CD4-positive, alpha-beta T cell treated with Interferon alpha-2 for 1 hour (primary cell): ENCODE results near the gene ZNF26.
"Not testable (repeated sequence)": the region's sequence is repeated elsewhere in the genome, so short reads cannot be mapped to it uniquely, and the experiment has no call there.

Experiments used
- DNase-seq, 2 donors: peaks; one replicate each; pipeline ENCODE4 v3.0.0-alpha.2; 2020 to 2022

ZNF26 gene

DNA sequence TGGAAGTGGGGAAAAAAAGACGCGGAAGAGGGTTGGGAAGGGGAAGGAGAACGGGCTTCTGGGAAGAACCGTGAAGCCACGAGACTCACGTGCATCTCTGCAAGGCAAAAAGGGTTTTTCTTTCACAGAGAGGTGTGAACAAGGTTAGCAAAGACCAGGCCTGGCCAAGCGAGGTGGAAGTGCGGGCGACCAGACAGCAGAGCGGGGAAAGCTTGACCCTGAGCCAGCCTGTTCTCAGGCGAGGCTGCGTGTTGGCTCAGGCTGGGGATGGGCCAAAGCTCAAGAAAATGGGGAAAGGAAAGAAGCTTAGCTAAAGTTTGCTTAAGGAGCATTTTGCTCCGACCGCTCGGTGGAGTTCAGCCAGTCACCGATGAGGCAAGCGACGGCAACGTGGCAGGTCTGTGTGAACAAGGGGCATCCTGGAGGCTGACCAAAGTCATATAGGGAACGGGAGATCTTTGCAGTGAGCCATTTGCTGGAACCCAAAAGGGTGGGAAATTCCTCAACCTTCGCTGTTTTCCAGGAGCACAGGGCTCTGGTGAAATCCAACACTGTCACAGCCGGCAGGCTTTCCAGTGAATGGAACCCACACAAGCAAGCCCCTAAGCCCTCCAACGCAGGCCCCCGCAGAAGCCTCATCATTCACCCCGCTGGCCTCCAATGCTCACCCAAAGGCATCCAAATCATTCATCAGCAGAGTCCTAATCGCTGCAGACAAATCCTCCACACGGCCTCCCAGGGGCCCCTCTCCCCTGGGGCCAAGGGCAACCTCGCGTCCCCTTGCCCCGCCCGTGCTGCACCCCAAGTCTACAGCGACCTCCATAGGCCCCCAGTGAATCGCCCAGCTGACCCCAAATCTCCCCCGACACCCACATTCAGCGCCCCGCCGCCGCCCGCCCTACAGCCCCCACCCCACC is 30.8 kb upstream of the ZNF26 start:
- no peak for DNase-seq

DNA sequence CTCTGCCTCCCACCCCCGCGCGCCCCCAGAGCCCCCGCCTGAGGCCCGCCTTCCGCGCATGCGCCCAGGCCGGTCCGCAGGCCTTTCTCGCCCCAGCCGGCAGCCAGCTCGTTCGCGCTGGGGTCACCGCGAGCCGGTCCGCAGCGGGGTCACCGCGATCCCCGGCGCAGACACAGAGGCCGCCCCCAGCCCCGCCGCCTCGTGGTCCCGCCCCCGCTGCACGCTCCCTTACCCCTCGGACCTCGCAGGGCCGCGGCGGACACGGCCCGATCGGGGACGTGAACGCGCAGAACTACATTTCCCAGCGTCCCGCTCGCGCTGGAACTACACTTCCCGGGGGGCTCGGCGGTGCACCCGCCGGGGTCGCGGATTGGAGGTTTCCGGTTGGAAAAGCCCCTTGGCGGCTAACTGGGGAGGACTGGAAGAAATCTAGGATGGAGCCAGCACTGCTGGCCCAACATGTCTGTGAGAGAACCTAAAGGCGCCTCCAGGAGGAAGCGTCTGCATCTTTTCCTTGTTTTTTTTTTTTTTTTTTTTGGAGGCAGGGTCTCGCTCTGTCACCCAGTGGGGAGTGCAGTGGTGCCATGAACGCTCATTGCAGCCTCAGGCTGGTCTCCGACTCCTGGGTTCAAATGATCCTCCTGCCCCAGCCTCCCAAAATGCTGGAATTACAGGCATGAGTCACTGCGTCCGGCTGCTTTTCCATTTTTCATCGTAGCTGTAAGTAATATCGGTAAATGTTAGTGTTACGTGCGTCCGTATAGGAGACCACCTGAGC is 30.0 kb upstream of the ZNF26 start, which contains the start of gene ZNF605:
Gene ZNF605, minus strand, starts transcription at position 296 of the 778 bp plus-strand sequence. CDS start 10,671 bp downstream, outside the sequence.
- DNase-seq, result peak; percentile 86 to 90

DNA sequence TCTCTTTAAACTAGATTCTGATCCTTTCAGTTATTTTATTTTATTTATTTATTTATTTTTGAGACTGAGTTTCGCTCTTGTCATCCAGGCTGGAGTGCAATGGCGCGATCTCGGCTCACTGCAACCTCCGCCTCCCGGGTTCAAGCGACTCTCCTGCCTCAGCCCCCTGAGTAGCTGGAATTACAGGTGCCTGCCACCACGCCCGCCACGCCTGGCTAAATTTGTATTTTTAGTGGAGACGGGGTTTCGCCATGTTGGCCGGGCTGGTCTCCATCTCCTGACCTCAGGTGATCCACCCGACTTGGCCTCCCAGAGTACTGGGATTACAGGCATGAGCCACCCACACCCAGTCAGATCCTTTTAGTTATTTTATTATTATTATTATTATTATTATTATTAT is 24.4 kb upstream of the ZNF26 start:
- not testable (repeated sequence) for DNase-seq

DNA sequence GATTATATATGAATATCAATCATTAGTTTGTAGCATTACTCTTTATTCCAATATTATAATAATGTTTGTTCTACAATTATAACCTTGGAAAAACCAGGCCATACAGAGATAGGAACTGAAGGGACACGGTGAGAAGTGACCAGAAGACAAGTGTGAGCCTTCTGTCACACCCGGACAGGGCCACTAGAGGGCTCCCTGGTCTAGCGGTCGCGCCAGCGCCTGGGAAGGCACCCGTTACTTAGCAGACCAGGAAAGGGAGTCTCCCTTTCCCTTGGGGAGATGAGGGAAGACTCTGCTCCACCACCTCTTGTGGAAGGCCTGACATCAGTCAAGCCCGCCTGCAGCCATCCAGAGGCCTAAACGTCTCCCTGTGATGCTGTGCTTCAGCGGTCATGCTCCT is 22.2 kb upstream of the ZNF26 start:
- DNase-seq, result not testable (repeated sequence)

DNA sequence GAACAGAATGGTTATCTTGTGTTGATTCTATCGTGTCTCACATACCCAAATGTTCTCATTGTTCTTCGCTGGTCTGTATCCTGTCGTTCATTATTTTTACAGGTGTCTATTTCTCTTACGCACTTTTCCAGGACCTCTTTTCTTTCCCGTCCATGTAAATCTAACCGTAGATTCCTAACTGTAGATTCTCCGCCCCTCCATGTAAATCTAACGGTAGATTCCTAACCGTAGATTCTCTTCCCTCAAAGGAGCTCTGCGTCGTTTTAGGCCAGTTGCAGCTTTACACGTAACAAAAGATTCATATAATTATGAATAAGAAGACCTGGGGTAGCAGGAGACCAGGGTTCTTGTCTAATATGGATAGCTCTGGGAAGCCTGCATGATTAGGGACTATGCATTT is 20.4 kb upstream of the ZNF26 start:
- DNase-seq, result no peak

DNA sequence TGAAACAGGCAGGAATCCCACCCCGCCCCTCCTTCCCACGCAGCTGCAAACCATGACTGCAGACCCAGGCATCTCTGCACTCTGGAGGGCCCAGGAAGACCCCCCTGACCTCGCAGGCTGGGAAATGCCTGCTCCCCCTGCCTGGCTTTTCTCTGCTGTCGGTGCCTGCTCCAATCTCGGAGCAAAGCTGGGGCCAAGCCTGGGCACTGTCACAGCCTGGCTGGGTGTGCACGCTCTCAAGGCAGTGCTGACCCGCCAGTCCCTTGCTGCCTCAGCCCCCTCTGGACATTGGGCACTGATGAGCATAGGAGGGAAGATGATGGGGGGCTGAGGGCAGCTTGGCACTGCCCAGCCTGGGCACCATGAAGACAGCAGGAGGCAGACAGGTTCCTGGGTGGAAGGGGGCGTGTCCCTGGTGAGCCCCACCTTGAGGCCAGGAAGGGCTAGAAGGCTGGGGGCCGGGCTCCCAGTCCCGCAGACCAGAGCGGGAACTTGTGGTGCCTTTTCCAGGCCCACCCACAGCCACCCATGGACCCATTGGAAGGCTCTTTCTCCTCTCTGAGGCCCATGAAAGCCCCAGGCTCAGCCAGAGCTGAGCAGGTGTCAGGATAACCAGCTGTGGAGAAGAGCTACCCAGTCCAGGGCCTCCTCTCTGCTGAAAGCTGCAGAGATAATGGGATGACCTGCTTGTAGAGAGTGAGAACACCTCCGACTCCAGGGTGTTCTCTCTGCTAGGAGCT is 19.3 kb upstream of the ZNF26 start:
- DNase-seq, result no peak

DNA sequence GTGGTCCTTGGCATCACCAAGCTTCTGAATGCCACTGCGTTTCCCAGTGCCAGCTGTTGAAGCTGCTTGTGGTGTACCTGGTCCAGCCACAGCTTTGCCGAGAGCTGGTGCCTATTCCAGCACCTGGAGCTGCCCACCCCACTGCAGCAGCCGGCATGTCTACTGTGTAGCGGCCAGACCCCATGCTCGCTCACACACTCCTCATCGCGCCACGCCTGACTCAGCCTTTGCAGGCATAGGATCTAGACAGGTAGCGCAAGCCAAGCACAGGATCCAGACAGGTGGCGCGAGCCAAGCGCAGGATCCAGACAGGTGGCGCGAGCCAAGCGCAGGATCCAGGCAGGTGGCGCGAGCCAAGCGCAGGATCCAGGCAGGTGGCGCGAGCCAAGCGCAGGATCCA is 18.4 kb upstream of the ZNF26 start:
- DNase-seq, result no peak

DNA sequence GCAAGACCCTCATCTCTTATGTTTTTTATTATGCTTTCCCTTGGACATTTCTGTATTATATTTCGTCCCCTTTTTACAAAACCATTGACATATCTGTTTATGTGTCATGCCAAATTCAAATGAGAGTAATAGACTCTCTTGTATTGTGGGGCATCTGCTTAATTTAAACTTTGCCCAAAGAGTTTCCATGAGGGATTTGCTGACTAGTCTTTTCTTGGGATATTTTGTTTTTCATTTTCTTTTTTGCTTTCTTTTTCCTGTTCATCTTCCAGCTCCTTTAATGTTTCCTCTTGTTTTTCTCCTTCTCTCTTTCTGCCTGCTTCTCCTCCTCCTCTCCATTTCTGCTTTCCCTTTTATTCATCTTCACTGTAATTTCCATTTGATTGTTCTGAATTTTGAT is 13.8 kb upstream of the ZNF26 start:
- DNase-seq, result no peak

DNA sequence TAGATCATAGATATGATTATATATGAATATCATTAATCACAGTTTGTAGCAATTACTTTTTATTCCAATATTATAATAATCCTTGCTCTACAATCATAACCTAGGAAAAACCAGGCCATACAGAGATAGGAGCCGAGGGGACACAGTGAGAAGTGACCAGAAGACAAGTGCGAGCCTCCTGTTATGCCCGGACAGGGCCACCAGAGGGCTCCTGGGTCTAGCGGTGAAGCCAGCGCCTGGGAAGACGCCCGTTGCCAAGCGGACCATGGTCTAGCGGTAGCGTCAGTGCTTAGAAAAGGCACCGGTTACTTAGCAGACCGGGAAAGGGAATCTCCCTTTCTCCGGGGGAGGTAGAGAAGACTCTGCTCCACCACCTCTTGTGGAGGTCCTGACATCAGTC is 9.3 kb upstream of the ZNF26 start:
- DNase-seq, result peak in 1 of 2 donors; percentile 21

DNA sequence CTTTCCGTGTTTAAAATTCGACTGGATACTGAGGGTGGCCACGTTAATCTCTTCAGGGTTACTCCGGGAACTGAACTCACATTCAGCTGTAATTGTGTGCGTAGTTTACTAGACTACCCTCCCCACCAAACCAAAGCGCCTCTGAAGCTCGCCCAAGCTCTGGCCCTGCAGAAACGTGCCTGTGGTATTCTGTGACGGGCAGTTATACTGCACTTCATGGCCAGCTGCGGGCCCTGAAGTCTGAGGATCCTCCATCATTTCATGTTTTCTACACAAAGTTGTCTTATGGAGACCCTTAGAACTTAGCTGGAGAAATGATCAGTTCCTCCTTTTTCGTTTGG is 688 bp downstream of the ZNF26 start:
- no peak for DNase-seq

DNA sequence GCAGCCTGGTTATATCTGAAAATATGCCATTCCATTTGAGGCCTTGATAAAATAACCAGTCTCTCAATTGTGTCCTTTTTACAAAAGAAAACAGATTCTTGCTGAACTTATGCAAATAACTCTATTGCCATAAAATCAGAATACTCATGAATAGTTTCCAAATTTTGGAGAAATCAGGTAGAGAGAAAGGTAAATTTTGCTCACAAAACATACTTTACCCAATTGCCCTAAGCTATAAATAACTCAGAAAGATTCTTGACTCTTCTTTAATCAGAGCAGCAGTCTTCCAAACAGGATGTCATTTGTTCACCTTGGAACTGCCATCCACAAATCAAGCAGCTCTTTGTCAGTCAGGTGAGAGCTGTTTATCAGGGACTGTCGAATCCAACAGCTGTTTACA is 12.6 kb downstream of the ZNF26 start:
- no peak for DNase-seq

DNA sequence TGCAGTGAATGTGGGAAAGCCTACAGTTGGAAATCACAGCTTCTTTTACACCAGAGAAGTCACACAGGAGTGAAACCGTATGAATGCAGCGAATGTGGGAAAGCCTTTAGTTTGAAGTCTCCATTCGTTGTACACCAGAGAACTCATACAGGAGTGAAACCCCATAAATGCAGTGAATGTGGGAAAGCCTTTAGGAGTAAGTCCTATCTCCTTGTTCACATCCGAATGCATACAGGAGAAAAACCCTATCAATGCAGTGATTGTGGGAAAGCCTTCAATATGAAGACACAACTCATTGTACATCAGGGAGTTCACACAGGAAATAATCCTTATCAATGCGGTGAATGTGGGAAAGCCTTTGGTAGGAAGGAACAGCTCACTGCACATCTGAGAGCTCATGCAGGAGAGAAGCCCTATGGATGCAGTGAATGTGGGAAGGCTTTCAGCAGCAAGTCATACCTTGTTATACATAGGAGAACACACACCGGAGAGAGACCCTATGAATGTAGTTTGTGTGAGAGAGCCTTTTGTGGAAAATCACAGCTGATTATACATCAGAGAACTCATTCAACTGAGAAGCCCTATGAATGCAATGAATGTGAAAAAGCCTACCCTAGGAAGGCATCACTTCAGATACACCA is 24.6 kb downstream of the ZNF26 start:
- no peak for DNase-seq

DNA sequence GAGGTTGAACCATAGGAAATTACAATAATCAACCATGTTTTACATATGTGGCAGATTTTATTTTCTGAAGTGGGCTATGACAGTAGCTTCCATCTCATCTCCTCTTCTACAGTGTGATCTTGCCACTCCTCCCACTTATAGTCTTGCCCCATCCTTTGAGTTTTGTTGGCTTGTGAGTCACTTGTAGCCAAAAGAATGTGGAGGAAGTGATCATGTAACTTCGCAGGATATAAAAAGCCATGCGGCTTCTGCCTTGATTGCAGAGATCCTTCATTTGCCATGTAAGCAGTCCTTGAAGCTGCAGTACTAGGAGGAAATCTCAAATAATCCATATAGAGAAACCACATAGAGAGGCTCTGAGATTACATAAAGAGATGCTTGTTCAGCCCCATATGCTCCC is 37.4 kb downstream of the ZNF26 start:
- no peak for DNase-seq

DNA sequence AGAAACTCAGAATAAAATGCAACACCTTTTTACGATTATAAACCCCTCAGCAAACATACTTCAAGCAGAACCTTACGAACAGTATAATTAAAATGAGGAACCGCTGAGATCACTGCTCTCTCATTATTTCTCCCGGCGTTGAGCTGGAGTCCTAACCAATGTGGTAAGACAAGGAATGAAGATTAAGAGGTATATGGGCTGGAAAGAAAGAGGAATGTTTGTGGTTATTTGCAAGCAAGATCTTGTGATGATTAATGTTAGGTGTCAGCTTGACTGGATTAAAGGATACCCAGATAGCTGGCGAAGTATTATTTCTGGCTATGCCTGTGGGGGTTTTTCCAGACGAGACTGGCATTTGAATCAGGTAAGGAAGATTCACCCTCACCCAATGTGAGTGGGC is 40.8 kb downstream of the ZNF26 start:
- no peak for DNase-seq

DNA sequence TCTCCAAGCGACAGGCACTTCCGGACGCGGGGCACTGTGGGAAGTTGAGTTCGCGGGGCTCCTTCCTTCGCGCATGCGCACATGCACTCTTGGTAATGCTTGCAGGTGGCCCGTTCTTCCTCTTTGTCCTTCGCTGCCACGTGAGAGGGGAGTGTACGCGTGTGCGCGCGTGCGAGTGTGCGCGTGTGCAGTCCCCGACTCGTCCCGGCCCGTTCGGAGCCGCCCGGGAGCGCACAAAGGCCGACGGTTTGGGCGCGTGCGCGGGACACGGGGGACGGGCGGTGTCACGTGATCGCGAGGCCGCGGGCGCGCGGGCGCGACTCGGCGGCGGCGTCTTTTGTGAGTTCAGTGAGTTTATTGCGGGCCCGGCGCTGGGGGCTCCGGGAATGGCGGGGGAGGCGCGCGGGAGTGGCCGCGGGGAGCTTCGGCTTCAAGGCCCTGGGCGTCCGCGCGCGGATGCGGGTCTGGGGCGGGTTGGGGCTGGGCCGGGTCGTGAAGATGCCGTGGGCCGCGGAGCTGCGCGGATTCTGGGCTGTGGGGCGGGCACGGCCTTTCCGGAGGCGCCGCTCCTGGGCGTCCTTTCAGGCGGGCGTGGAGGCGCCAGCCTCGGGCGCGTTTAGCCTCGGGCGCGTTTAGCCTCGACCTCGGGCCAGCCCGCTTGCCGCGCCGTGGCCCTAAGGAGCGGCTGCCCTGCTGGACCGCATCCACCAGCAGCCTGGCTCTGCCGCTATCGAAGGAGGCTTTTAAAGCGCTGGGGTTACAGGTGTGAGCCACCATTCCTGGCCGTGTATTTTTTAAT is 51.2 kb downstream of the ZNF26 start, which contains the start of gene ZNF84:
Gene ZNF84, plus strand, starts transcription at position 303 of the 799 bp plus-strand sequence. CDS start 3,959 bp downstream, outside the sequence.
- DNase-seq, result peak; percentile 98 to 99

DNA sequence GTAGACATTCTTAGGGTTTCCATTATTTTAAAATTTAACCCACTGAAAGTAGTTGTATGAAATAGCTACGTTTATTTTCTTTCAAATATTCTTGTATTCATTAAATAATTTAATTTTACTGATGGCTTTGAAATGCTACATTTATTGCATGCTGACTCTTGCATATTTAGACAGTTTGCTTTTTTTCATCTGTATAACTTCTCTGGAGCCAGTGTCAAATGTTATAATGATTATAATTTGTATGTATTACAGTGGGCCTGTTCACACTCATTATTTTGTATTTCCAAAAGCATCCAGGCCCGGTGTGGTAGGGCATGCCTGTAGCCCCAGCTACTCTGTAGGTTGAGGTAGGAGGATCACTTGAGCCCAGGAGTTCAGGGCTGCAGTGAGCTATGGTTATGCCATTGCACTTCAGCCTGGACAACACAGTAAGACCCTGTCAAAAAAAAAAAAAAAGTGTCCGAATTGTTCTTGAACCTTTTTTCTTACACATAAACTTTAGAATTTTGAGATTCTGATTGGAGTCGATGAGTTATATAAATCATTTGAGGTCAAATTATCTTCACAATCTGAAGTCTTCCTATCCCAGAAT is 52.0 kb downstream of the ZNF26 start:
- no peak for DNase-seq

DNA sequence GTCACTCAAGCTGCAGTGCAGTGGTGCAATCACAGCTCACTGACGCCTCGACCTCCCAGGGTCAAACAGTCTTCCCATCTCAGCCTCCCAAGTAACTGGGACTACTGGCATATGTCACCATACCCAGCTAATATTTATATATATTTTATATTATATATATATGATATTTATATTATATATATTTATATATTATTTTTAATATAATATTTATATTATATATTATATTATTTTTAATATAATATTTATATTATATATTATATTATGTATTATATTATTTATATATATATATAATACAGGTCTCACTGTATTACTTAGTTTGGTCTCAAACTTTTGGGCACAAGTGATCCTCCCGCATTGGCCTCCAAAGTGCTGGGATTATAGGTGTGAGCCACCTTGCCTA is 60.5 kb downstream of the ZNF26 start:
- DNase-seq, result no peak

DNA sequence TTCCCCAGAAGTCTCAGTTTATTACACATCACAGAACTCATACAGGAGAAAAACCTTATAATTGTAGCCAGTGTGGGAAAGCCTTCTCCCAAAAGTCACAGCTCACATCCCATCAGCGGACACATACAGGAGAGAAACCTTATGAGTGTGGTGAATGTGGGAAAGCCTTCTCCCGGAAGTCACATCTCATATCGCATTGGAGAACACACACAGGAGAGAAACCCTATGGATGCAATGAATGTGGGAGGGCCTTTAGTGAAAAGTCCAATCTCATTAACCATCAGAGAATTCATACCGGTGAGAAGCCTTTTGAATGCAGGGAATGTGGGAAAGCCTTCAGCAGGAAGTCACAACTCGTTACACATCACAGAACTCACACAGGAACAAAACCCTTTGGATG is 71.3 kb downstream of the ZNF26 start:
- DNase-seq, result no peak

DNA sequence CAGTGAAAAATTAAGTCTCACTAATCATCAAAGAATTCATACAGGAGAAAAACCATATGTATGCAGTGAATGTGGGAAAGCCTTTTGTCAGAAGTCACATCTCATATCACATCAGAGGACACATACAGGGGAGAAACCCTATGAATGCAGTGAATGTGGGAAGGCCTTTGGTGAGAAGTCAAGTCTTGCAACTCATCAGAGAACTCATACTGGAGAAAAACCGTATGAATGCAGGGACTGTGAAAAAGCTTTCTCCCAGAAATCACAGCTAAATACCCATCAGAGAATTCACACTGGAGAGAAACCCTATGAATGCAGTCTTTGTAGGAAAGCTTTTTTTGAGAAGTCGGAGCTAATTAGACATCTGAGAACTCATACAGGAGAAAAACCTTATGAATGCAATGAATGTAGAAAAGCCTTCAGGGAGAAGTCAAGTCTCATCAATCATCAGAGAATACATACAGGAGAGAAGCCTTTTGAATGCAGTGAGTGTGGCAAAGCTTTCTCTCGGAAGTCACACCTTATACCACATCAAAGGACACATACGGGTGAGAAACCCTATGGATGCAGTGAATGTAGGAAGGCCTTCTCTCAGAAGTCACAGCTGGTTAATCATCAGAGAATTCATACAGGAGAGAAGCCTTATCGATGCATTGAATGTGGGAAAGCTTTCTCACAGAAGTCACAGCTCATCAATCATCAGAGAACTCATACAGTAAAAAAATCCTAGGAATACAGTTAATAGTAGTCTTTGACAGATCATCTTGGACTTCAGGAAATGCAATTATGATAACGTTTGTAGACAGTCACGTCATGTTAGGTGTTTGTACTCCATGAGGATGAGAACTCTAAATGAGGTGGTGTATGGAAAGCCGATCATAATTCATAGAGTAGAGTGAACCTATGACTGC is 72.3 kb downstream of the ZNF26 start:
- DNase-seq, result no peak

DNA sequence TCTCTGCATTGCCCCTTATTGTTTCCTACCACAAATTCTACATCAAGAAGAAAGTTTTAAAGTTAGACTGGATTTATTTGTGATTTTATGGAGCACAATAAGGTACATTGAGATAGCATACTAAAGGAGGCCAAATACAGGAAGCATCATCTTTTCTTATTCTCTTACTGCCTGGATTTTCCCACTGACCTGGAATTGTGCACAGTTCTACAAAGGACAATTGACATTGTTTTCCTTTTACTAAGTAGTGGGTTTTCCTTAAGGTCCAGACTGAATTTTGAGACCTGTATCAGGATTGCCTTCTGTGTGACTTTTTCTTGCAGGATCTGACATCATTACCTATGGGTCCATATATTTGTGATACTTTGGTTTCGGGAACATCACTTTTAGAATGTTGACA is 75.8 kb downstream of the ZNF26 start:
- DNase-seq, result no peak
